ENCODE data around the gene CFAP97D2. TPM values are rescaled to one million over a fixed set of nuclear protein-coding genes. Genes with fewer than 3 reads are reported as not detected.

CFAP97D2 gene
- total and polyA plus RNA-seq, 4 donors: 1.3 to 3.7 (median 1.5) TPM

DNA sequence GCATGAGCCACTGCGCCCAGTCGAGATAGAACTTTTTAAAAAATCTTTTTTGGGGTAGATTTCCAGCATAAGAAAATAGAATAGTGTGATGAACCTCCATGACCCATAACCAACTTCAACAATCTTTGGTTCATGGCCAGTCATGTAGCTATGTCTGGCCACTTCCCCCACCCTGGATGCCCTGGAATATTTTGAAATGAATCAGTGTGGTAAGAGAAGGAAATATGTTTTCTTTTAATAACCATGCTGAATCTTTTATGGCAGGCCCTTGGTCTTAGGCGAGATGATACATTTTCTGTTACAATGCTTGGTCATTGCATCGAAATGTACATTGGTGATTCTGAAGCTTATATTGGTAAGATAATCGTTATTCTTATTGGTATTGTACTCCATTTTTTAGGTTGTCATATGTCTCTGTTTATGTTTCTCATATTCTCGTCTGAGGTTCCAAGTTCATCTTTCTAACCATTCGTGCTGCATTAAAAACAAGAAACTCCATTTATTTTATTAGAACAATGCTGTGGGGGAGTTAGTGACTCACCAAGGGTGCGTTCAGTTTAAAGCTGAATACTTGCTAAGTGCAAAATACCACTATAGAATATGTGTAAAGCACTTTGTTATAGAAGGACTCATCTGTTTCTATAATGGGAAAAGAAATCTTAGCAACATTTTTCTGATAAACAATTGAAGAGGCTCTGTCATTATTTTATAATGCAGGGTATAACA, 86.0 kb downstream of the CFAP97D2 start:
- 94 to 97% methylated on average over 8 of the region's 8 CpGs for WGBS, 2 donors
- Histone ChIP-seq H3K27me3 (ENCODE audit: control insufficient read depth in 3 of 3, insufficient read depth in 3 of 3, low read length in 2 of 3) (no peaks in the 10 kb centered on the region), H3K27ac (ENCODE audit: low read depth in 1 of 2, low read length in 1 of 2) (no peak overlapping the region), H3K4me1 (ENCODE audit: control insufficient read depth in 5 of 5, insufficient read depth in 5 of 5, low read length in 5 of 5) (no peaks in the 10 kb centered on the region), H3K36me3 (ENCODE audit: control insufficient read depth in 4 of 4, insufficient read depth in 4 of 4, low read length in 4 of 4) (peaks cover 46 to 68% (median 53%) of the 10 kb centered on the region in 4 donors), H3K9ac (ENCODE audit: insufficient read depth in 1 of 2, low read length in 2 of 2) (no peak overlapping the region), H3K9me3 (ENCODE audit: control insufficient read depth in 4 of 4, insufficient read depth in 3 of 4, low read length in 3 of 4) (peaks cover 0 to 3% (median 0%) of the 10 kb centered on the region in 4 donors), H3K4me3 (no peak overlapping the region)
- ATAC-seq (ENCODE audit: insufficient read depth, low FRiP score): no peak
- TF ChIP-seq, protein P1, sequence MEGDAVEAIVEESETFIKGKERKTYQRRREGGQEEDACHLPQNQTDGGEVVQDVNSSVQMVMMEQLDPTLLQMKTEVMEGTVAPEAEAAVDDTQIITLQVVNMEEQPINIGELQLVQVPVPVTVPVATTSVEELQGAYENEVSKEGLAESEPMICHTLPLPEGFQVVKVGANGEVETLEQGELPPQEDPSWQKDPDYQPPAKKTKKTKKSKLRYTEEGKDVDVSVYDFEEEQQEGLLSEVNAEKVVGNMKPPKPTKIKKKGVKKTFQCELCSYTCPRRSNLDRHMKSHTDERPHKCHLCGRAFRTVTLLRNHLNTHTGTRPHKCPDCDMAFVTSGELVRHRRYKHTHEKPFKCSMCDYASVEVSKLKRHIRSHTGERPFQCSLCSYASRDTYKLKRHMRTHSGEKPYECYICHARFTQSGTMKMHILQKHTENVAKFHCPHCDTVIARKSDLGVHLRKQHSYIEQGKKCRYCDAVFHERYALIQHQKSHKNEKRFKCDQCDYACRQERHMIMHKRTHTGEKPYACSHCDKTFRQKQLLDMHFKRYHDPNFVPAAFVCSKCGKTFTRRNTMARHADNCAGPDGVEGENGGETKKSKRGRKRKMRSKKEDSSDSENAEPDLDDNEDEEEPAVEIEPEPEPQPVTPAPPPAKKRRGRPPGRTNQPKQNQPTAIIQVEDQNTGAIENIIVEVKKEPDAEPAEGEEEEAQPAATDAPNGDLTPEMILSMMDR (IDR thresholded peaks at IDR 0.05; ENCODE audit: control extremely low read depth, extremely low read depth): no peak
- DNase-seq: no peak

DNA sequence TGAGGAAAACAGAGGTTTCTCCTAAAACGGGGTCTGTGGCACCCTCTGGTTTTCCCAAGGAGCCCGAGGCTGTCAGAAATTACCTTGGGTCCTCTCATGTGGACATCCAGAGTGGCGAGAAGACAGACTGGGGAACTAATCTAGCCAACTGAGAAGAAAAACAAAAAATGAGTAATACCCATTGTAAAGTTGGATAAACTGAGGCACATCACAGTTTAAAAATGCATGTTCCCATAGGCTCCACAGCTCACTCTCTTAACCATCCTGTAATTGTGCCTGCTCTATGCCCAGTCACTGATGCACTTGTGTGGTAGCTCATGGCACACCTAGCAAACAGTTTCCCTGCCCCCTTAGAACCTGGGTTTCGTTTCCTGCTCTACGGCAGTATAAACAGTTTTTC, 87.2 kb downstream of the CFAP97D2 start:
- Histone ChIP-seq H3K4me3 (no peak overlapping the region), H3K4me1 (ENCODE audit: control insufficient read depth in 5 of 5, insufficient read depth in 5 of 5, low read length in 5 of 5) (no peaks in the 10 kb centered on the region), H3K27ac (ENCODE audit: low read depth in 1 of 2, low read length in 1 of 2) (no peak overlapping the region), H3K9me3 (ENCODE audit: control insufficient read depth in 4 of 4, insufficient read depth in 3 of 4, low read length in 3 of 4) (peaks cover 0 to 3% (median 0%) of the 10 kb centered on the region in 4 donors), H3K9ac (ENCODE audit: insufficient read depth in 1 of 2, low read length in 2 of 2) (no peak overlapping the region), H3K36me3 (ENCODE audit: control insufficient read depth in 4 of 4, insufficient read depth in 4 of 4, low read length in 4 of 4) (peaks cover 40 to 59% (median 49%) of the 10 kb centered on the region in 4 donors), H3K27me3 (ENCODE audit: control insufficient read depth in 3 of 3, insufficient read depth in 3 of 3, low read length in 2 of 3) (no peaks in the 10 kb centered on the region)
- DNase-seq (no peak), ATAC-seq (ENCODE audit: insufficient read depth, low FRiP score) (no peak)
- 96 to 97% methylated on average over 5 of the region's 5 CpGs for WGBS, 2 donors
- TF ChIP-seq, protein P1 (IDR thresholded peaks at IDR 0.05; ENCODE audit: control extremely low read depth, extremely low read depth): no peak

DNA sequence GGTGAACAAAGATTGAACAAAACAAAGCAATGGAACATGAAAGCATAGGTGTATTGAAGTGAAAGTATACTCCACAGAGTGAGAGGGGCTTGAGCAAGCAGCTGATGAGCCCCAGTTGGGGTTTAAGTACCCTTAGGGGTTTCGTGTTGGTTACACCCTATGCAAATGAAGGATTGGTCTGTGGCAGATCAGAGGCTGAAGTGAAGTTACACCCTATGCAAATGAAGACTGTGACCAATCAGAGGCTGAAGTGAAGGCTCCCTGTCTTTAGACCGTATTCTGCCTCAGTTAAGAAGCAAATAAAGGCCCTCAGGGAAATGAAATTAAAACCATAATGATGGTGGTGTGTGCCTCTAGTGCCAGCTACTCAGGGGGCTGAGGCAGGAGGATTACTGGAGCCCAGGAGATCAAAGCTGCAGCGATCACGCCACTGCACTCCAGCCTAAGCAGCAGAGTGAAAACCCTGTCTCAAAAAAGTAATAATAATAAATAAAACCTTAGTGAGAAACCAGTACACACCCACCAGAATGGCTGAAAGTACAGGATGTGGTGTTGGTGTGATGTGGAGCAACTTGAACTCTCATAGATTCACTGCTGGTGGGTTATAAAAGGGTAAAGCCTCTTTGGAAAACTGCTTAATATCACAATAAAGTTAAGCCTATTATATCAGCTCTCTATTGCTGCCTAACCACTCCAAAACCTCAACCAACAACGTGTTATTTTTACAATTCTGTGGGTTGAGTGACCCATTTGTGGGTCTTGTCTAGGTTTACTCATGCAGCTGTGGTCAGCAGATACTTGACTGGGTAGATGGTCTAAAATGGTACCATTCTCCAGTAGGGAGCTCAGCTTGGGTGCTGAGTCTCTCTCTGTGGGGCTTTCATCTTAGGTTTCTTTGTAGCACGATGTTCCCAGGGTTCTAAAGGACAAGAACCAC, 89.6 kb downstream of the CFAP97D2 start:
- H3K4me3 ChIP-seq: no peak overlapping the region
- WGBS, 2 donors: 88 to 98% methylated on average over 6 of the region's 6 CpGs
- DNase-seq (no peak), ATAC-seq (ENCODE audit: insufficient read depth, low FRiP score) (no peak)
- no peaks in the 10 kb centered on the region for H3K27me3 ChIP-seq (ENCODE audit: control insufficient read depth in 3 of 3, insufficient read depth in 3 of 3, low read length in 2 of 3)
- H3K4me1 ChIP-seq (ENCODE audit: control insufficient read depth in 5 of 5, insufficient read depth in 5 of 5, low read length in 5 of 5): no peaks in the 10 kb centered on the region
- peaks cover 0 to 3% (median 0%) of the 10 kb centered on the region in 4 donors for H3K9me3 ChIP-seq (ENCODE audit: control insufficient read depth in 4 of 4, insufficient read depth in 3 of 4, low read length in 3 of 4)
- no peak overlapping the region for H3K9ac ChIP-seq (ENCODE audit: insufficient read depth in 1 of 2, low read length in 2 of 2)
- H3K27ac ChIP-seq (ENCODE audit: low read depth in 1 of 2, low read length in 1 of 2): no peak overlapping the region
- H3K36me3 ChIP-seq (ENCODE audit: control insufficient read depth in 4 of 4, insufficient read depth in 4 of 4, low read length in 4 of 4): peaks cover 35 to 58% (median 47%) of the 10 kb centered on the region in 4 donors
- TF ChIP-seq, protein P1 (IDR thresholded peaks at IDR 0.05; ENCODE audit: control extremely low read depth, extremely low read depth): no peak

Measured in lung (tissue), 12 donors.